Fibroblast of the conjunctiva (primary cell): Measurements from ENCODE around the gene CDC42BPA.
"Not testable (repeated sequence)": the region's sequence is repeated elsewhere in the genome, so short reads cannot be mapped to it uniquely, and the experiment has no call there.

ENCODE experiments used
- DNase-seq: peaks from one replicate; pipeline ENCODE4 v3.0.0-alpha.2; 2010; ENCODE audit warnings: low read depth

The CDC42BPA gene

DNA sequence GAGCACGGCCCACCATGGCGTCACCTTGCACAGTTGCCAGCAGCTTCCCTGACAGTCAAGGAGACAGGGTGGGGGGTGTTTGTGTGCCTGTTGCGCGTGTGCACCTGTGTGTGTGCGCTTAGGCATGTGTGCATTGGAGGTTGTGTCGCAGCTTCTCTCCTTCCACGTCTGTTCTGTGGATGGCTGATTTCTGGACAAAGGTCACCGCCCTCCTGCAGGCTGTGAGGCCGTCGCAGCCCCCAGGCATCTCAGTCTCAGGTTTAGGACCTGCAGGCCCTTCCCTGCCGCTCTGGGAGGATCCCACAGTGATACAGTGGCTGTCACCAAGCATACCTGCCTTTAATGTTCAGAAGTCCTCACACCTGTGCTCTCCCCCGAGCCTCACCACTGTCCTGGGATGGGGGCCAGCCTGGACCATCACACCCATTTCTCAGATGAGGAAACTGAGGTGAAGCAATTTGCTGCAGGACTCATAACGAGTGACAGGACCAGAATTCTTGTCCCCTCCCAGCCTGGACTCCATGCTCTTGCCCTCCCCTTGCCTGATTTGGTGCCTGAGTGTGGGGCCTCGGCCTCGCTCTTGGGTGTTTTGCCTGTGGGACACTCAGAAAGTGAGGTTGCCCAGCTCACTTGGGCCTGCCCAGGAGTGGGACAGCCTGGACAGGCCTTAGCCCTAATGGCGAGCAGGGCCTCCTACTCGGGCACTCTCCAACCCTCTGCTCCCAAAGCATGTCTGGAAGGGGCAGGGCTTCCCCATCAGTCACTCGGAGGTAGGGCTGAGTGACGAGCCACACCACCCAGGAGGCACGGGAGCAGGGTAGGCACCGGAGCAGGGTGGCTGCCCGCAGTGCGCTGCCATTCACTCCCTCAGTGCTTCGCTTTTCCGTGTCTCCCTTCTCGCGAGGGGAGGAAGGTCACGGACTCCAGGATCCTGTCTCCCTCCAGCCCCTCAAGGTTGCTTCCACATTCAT lies 355.6 kb downstream of the CDC42BPA start:
- no peak for DNase-seq

DNA sequence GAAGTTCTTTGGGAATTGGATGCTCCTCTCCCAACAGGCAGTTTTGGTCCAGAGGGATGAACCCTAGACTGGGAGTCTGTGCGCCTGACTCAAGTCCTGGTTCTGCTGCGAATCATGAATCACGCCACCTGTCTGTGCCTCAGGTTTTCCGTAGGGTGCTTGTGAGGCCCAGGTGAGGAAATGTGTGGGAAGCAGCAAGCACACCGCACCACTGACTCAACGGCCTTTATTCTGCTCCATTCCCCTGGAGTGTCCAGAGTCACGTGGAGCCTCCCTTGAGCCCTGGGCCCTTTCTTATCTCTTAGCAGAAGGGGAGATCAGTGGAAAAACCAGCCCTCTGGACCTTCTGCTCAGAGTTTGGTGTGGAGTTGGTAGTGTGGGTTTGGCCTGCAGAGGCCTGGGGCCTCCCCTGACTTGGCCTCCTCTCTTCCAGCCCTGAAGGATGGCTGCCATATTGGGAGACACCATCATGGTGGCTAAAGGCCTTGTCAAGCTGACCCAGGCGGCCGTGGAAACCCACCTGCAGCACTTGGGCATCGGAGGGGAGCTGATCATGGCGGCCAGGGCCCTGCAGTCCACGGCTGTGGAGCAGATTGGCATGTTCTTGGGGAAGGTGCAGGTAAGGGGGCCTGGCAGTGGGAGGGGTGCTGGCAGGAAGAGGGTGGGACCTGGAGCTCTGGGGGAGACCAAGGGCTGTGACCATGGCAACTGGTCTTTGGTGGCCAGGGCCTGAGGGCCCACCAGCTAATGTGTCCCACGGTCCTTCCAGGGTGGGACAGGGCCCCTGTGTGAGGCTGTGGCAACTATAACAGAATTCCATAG lies 357.1 kb downstream of the CDC42BPA start:
- no peak for DNase-seq

DNA sequence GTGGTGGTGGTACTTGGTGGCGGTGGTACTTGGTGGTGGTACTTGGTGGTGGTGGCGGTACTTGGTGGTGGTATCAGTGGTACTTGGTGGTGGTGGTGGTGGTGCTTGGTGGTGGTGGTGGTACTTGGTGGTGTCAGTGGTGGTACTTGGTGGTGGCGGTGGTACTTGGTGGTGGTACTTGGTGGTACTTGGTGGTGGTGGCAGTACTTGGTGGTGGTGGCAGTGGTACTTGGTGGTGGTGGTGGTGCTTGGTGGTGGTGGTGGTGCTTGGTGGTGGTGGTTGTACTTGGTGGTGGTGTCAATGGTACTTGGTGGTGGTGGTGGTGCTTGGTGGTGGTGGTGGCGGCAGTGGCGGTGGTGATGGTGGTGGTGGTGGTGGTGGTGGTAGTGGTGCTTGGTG lies 358.0 kb downstream of the CDC42BPA start:
- no peak for DNase-seq

DNA sequence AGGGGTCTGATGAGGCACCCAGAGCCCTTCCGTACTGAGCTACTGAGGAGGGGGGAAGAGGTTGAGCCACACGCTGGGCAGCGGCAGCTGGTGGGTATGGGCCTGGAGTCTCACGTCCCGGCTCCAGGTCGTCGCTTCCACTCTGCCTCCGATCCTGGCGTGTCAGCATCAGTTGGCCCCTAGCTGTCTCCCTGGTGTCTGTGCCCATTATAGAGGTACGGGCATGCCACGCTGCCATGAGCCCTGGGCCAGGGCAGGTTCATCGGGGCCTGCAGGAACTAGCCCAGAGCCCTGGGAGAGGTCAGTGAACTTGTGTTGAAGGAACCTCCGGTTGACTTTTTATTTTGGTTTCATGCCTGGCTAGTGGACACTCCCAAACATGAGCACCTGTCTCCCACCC lies 360.0 kb downstream of the CDC42BPA start:
- no peak for DNase-seq

DNA sequence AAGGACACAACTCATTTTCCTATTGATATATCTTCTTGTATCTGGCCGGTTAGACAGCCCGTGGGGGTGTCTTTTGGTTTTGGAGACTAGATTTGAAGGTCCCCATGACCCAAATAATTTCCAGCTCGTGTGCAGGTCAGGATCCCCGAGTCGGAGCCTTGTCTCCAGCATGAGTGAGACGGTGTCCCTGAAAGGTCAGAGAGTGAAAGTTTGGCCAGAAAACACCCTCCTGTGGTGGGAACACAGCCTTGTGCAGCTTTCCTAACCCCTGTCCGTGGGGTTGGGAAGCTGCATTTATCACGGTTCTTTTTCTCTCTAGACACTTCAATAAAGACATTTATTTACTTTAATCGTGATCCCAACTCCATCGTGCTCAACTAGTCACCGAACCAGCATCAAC lies 360.6 kb downstream of the CDC42BPA start:
- DNase-seq: no peak

DNA sequence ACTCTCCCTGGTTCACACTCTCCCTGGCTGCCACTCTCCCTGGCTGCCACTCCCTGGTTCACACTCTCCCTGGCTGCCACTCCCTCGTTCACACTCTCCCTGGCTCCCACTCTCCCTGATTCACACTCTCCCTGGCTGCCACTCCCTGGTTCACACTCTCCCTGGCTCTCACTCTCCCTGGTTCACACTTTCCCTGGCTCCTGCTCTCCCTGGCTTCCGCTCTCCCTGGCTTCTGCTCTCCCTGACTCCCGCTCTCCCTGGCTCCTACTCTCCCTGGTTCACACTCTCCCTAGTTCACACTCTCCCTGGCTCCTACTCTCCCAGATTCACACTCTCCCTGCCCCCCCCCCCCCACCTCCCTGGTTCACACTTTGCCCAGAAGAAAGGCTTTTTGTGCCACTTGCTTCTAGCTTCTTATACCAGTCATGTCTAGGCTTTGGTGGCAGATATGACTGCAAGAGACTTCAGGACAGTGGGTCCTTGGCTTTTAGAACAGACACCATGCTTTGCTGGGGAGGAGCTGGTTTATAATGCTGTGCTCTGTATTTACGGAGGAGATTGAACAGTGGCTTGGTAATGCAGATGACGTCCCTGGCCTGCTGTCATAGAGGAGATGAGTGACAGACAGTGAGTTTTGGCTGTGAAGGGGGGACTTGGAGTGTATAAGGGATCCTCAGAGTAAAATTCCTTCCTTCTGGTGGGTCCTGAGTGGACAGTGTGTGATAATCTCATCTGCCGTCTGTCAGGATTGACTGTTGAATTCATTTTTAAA lies 361.2 kb downstream of the CDC42BPA start:
- no peak for DNase-seq

DNA sequence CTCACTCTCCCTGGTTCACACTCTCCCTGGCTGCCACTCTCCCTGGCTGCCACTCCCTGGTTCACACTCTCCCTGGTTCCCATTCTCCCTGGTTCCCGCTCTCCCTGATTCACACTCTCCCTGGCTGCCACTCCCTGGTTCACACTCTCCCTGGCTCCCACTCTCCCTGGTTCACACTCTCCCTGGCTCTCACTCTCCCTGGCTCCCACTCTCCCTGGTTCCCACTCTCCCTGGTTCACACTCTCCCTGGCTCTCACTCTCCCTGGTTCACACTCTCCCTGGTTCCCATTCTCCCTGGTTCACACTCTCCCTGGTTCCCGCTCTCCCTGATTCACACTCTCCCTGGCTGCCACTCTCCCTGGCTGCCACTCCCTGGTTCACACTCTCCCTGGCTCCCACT lies 362.4 kb downstream of the CDC42BPA start:
- DNase-seq: not testable (repeated sequence)

DNA sequence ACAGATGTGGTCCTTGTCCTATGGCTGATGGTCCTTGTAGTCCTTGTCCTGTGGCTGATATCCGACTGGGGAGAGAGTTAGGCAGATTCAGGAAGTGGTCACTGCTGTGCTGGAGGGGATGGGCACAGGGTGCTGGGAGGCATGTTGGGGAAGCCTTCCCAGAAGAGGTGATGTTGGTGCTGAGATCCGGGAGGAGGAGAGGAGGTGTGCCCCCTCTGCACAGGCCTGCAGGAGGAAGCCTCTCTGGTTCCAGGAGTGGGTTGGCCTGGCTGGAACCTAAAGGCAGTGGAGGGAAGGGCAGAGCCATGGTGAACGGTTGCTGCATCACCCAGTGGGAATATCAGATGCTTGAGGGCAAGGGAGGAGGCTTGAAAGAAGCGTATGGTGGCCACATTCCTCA lies 363.5 kb downstream of the CDC42BPA start:
- no peak for DNase-seq

DNA sequence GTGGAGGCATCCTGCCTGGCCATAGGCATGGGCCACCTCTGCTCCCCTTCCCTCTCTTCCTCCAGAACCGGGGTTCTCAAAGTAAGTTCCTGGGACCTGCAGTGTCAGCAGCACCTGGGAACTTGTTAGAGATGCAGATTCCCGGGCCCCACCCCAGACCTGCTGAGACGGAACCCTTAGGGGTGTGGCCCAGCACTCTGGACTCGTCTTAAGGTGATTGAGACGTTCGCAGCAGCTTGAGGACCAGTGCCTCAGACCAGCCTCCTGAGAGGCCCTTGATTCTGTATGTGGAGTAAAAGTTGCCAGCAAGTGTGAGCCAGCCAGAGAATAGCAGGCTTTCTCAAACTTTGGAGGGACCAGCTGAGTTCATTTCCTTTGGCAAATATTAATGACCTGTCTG lies 364.0 kb downstream of the CDC42BPA start:
- DNase-seq: no peak

DNA sequence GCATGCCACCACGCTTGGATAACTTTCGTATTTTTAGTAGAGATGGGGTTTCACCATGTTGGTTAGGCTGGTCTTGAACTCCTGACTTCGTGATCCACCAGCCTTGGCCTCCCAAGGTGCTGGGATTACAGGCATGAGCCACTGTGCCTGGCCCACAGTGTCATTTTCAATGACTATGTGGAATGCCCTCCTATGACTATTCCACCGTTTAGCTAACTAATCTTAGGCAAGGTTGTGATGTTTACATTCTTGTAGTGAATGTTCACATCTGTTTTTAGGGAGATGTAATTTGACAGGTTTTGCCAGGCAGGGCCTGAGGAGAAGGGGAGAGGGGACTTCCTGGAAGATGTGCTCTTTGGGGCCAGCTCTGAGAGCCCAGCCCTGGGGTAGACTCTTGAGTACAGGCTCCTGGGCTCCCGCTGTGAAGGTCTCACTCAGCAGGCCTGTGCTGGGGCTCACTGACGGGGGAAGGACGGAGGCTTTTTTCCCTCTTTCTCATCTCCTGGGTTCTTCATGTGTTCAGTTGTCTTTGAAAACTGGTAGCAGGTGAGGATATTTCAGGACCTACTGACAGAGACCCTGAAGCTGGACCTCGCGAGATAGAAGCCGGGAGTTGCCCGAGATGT lies 365.0 kb downstream of the CDC42BPA start:
- DNase-seq: no peak

DNA sequence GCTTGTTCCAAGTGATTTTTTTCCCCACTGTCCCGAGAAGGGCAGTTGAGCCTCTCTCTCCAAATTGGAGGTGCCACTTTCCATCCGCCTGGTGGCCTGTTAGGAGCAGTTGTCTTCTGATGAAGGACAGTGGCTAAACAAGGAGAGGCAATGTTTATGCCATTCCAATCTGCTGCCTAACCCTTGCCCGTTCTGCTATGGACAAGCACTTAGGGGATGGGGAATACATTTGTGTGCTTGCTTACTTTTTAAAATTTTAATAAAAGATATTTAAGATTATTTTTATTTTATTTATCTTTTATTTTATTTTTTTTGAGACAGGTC lies 366.2 kb downstream of the CDC42BPA start:
- no peak for DNase-seq

DNA sequence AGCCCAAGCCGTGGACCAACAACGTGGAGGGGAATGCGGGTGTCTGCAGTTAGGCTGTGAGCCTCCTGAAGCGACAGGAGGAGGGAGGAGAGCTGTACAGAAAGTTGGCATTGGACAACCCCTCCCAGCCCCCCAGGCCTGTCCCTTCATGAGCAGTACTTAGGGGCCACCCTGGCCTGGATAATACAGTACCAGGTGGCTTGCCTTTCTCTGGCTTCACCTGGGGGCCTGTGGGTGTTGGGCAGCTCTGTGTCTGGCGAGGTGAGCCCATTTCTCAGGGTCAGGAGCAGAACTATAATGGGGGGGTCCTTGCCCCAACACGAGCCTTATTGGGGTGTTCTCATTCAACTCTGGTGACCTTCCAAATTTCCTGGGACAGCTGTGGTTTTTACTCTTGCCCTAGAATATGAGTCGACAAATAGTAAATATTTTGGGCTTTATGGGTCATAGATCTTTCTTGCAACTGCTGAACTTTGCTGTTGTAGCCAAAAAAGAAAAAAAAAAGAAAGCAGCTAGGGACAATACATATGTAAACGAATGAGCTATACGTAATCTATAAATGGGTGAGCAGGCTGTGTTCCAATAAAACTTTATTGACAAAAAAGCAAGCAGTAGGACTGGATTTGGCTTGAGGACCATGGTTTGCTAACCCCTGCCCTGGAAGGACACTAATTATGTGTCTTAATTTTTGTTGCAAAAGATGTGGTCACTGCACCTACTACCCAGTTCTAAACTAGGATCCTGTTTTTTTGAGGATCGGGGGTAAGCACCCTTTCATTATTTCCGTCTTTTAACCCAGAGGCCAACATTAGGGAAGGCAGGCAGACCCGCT lies 366.8 kb downstream of the CDC42BPA start:
- no peak for DNase-seq

DNA sequence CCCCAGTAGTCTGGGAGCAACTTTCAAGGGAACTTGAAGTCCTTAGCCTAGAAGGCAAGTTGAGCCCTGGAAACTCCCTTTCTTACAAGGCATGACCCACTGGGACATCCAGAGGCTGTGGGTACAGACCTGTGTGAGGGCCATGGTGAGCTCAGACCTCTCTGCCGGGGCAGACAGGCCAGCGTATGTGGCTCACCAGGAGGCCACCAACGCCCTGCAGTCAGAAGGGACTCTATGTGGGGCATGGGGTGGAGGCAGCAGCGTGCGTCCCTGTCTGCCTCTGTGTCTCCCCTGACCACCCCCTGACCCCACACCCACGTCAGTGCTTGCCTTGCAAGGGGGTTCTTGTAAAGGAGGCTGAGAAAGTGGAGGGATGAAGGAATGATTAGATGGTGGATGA lies 367.4 kb downstream of the CDC42BPA start:
- DNase-seq: no peak

DNA sequence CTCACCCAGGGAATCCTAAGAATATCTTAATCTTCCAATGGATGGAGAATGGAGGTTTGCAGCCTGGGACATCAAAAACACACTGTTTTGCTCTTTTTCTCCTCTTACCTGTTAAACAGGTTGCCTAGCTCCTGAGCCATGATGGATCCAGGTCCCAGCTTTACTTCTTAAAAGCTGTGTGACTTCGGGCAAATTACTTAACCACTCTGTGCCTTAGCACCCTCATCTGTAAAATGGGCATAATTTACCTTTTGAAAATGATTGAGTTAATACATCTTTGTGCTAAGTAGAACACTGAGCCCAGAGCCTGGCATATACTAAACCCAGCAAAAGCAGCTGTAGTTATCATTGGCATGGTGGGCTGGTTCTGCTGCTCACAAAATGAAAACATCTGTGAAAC lies 368.0 kb downstream of the CDC42BPA start:
- DNase-seq: no peak

DNA sequence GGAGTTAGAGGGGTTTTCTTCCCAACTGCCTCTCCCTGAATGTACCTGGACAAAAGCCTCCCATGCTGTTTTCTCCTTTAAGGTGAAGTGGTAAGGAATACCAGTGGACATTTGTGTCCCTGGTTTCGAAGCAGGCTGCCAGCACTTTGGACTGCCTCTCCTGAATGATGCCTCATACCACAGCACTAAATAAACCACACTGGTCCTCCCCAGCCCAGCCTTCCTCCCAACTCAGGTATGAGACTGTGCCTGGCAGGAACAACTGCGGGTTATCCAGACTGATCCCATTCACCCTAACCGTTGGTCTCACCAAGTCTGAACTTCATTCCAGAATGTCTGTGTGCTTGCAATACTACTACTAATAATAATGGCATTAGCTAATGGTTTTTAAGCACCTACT lies 368.9 kb downstream of the CDC42BPA start:
- DNase-seq: no peak

DNA sequence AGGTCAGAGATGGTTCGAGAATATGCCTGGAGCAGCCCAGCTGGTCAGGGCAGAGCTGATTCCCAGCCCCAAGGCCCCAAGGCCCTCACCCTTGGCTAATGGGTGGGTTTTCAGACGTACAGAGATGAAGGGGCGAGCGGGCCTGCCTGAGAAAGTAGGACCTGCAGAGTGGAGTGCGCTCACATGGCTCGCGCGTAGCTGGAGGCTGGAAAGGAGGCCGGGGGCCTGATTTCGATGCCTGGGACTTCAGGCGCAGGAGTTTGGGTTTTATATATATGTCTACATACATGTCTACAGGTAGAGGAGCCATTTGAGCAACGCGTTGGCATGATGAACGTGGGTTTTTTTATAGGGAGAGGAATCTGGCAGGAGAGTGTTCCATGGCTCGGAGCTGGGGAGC lies 369.3 kb downstream of the CDC42BPA start:
- no peak for DNase-seq

DNA sequence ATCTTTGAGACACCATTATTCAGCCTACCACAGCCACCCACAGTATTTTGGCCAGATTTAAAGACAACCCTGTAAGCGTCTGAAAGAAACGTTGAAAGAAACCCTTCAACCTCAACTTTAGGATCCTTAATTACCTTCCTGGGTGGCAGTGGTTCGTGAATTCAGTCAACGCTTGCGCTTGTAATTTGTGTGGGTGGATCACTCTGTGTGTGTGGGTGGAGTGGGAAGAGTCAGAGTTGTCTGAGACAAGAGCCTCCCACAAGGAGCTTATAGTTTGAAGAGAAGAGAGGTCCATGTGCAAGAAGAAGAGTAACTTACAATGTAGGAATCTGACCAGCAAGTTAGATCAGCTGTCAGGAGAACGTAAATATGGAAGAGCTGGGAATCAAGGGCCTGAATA lies 369.8 kb downstream of the CDC42BPA start:
- DNase-seq: no peak

DNA sequence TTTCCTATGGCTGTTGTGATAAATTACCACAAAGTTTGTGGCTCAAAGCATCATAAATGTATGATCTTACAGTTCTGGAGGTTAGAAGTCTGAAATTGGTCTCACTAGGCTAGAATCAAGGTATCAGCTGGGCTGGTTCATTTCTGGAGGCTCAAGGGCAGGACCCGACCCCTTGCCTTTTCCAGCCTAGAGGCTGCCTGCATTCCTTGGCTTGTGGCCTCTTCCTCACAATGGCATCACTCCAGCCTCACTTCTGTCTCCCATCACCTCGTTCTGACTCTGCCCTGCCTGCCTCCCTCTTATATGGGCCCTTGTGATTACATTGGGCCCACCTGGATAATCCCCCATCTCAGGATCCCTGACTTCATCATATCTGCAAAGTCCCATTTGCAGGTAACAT lies 370.2 kb downstream of the CDC42BPA start:
- no peak for DNase-seq

DNA sequence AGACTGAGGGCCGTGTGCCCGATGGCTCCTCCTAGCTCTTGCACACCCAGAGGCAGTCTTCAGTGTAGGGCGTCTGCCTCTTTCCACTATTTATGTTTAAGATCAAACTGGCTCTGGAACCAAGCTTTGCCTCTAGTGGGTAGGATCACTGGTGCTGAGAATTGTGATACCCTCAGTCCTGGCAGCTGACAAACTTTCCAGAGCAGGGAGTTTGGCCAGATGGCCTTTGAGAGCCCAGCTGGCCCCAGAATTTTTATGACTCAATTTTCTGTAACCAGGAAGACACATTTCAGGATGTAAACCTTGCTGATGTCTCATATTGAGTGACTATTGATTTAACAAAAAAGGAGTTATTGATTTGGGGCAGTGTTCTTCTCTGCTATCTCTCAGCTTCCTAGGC lies 371.5 kb downstream of the CDC42BPA start:
- no peak for DNase-seq

DNA sequence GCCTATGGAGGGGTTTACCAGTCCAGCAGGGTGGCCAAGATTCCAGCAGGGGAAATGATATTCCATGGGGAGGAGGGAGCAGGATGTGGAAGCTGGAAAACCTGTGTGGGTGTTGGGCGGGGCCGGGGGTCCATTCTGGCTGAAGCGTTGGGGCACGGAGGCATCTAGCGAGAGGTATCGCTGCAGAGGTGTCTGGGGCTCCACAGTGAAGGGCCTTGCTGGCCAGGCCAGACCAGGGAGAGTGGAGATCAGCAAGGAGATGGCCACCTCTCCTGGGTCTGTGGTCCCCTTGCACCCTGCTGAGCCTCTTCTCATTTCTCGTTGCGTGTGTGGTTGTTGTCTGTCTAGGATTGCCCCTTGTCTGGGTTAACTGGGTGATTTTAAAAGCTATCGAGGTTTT lies 372.0 kb downstream of the CDC42BPA start:
- no peak for DNase-seq

DNA sequence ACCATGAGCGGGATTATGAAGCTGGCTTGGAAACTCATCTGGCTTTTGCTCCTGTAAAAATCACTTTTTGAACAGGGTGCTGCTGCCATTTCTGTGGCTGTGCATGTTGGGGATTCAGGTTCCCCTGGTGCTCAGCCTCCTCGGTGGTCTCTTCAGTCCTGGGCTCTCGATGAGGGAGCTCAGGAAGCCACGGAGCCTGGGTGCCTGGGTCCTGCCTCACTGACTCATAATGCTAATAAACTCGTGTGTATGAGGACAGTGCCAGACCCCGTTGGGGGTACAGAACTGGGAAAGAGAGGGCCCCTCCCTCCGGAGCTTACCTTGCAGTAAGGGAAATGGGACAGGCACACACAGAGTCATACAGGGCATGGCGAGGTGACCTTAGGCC lies 372.4 kb downstream of the CDC42BPA start:
- no peak for DNase-seq
